Stimulated activated CD8-positive, alpha-beta memory T cell treated with anti-CD3 and anti-CD28 coated beads, Interleukin-7, amount 100 ng/mL, for 48 hours (primary cell): Measurements from ENCODE around the gene SMCR8.
A peak's percentile ranks its signal among the peaks of the same experiment; 100 is the strongest.
"Not testable (repeated sequence)": the region's sequence is repeated elsewhere in the genome, so short reads cannot be mapped to it uniquely, and the experiment has no call there.

Experiments
- DNase-seq, 2 donors: peaks; one replicate each; pipeline ENCODE4 v3.0.0-alpha.2; 2020; ENCODE audit warnings: low read depth in 1 of 2; ENCODE audit errors: extremely low read depth in 1 of 2

The SMCR8 gene

DNA sequence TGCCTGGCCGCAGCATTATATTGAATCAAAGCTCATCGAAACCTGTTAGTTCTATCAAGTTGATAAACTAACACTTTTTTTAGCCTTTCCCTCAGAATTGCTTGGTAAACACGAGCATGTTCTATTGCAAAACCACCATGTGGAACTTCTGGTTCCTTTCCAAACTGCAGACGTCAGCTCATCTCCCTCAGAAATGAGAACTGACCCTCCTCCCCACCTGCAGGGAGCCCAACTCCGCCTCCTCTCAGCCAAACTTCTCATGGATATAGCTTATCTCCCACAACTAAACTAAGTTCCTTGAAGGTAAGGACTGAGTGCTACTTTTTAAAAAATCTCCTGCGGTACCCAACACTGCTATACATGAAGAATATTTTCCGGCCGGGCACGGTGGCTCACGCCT, 41.5 kb downstream of the SMCR8 start:
- no peak for DNase-seq

DNA sequence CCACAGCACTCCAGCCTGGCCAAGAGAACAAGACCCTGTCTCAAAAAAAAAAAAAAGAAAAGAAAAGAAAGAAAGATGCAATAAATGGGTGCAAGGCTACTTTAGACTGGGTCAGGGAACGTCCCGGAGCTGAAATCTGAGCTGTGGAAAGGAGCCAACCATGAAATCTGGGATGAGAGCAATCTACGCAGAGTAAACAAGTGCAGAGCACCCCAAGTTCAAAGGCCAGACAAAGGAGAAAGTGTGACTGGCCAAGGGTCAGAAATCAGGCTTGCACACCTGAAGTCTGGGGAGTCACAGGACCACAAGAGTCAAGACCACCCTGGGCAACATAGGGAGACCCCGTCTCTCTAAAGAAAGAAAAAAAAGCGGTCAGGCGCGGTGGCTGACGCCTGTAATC, 45.4 kb downstream of the SMCR8 start:
- DNase-seq, result no peak

DNA sequence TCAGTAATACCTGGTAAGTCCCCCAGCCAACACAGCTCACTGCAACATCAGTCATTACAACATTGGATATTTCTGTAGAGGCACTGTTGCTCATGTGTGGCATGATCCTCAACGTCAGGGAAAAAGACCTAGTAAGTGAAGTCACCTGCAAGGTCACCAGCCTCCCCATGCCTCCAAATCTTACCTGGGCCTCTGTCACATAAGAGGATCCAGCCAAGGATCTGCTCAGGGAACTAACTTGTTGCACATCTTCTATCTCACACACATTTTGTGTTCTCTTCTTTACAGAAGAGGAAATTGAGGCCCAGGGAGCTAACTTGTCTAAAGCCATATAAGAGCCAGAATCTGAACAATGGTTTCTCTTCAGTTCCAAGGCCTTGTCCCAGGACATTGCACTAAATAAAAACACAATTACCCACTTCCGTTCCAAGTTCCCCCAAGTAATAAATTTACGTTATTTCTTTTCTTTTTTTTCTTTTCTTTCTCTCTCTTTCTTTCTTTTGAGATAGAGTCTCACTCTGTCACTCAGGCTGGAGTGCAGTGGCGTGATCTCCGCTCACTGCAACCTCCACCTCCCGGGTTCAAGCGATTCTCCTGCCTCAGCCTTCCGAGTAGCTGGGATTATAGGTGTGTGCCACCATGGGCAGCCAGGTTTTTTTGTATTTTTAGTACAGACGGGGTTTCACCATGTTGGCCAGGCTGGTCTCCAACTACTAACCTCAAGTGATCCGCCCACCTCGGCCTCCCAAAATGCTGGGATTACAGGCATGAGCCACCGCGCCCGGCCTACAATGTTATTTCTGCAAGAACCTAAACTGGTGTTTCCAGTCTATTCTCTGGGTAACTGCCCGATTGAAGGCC, 47.0 kb downstream of the SMCR8 start:
- DNase-seq, result no peak

DNA sequence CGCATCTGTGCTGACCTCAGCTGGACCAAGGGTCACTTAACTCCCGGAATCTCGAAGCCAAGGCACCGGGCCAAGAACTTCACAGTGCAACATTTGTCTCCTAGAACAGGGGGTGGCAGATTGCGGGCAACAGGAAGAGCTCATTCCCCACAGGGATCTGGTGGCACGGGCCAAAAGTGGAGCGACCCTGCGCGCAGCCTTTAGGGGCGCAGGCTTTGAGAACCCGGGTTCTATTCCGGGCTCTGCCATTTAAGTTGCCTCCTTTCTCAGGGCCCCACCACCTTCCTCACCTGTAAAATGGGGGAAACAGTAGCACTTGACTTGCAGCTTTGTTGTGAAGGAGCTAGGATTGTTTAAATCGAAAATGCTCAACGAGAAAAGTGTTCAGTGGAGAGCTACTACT, 47.6 kb downstream of the SMCR8 start:
- DNase-seq, result no peak

DNA sequence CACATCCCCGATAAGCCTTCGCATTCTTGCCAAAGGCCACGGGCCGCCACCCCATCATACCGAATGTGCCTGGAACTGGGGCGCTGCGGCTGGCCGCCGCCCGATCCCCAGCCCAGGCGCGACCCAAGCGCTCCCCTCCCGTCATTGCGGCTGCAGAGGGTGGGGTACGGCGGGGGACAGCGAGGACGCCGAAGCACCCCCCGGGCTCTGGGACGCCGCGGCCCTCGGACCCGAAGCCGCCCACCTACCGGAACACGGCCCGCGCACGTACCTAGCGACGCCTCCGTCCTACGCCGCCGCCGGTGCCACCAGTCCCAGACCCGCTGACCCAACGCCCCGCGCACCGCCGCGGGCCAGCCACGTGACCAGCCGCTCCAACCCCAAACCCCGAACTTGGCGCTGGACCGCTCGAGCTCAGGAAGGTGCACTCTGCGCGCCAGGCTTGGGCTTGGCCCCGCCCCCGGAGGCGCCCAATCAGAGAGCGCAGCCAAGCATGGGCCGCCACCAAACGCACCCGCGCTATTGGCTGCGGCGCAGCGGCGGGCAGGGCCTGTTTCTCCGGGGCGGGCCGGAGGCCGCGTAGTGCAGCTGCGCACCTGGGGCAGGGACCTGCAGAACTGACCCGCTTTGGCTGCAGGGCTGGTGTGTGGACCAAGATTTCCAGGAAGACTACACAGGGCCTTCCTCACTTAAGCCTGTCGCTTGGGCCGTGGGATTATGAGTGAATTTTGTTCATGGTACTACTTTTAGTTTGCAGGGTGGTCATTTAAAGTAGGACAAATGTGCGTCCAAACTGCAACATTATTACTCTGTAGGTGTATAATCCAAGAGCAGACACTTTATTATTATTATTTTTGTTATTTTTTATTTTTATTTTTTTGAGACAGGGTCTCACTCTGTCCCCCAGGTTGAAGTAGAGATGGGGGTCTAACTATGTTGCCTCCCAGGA, 48.3 kb downstream of the SMCR8 start, which contains the start of gene SHMT1:
SHMT1 (minus strand) TSS at position 450 of the 949 bp plus-strand sequence. CDS start 7,569 bp downstream, outside the sequence.
- DNase-seq, result peak; percentile 88 to 89

DNA sequence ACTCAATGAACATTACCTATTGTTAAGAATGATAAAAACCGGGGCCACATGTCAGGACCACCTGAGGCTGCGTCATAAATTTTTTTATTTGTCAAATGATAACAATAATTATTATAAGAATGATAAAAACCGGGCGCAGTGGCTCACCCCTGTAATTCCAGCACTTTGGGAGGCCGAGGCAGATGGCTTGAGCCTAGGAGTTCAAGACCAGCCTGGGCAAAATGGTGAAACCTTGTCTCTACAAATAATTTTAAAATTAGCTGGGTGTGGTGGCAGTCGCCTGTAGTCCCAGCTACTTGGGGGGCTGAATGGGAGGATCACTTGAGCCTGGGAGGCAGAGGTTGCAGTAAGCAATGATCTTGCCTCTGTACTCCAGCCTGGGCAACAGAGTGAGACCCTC, 49.1 kb downstream of the SMCR8 start:
- DNase-seq, result no peak

DNA sequence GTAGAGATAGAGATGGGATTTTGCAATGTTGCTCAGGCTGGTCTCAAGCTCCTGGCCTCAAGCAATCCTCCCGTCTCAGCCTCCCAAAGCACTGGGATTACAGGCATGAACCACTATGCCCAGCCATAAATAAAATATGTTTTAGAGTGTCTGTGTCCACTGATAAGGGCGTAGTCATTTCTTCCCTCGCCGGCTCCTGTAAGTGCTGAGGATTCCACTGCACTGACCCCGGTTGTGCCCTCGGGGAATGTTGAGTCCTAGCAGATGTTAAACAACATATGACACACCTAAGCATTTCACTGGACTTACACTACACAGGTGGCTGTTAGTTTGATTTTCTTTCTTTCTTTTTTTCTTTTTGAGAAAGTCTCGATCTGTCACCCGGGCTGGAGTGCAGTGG, 53.9 kb downstream of the SMCR8 start:
- DNase-seq, result no peak

DNA sequence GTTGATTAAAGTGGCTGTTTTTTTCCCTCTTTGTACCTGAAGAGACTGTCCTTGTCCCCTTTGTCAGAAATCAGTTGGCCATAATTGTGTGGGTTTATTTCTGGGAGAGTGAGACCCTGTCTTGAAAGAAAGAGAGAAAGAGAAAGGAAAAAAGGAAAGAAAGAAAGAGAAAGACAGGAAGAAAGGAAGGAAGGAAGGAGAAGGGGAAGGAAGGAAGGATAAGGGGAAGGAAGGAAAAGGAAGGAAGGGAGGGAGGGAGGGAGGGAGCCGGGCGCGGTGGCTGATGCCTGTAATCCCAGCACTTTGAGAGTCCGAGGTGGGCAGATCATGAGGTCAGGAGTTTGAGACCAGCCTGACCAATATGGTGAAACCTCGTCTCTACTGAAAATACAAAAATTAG, 55.7 kb downstream of the SMCR8 start:
- no peak for DNase-seq

DNA sequence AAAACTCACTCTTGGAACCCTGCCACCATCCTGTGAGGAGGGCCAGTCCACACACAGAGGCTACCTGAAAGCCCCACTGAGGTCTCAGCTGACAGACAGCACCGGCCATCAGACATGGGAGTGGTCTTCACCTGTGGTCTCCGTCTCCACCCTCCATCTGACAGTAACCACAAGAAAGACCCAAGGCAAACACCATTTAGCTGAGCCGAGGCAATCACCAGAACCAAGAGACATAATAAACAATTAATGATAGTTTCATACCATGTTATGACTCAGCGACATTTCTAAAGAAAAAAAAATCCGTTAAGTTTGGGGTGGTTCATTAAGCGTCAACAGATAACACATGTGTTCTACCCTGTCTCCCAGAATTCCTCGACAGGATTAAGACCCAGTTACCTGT, 56.4 kb downstream of the SMCR8 start:
- DNase-seq, result no peak

DNA sequence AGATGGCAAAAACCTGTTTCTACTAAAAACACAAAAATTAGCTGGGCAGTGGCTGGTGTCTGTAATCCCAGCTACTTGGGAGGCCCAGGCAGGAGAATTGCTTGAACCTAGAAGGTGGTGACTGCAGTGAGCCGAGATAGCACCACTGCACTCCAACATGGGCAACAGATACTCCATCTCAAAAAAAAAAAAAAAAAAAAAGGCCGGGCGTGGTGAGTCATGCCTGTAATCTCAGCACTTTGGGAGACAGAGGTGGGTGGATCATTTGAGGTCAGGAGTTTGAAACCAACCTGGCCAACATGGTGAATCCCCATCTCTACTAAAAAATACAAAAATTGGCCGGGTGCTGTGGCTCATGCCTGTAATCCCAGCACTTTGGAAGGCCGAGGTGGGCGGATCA, 58.1 kb downstream of the SMCR8 start:
- DNase-seq, result not testable (repeated sequence)

DNA sequence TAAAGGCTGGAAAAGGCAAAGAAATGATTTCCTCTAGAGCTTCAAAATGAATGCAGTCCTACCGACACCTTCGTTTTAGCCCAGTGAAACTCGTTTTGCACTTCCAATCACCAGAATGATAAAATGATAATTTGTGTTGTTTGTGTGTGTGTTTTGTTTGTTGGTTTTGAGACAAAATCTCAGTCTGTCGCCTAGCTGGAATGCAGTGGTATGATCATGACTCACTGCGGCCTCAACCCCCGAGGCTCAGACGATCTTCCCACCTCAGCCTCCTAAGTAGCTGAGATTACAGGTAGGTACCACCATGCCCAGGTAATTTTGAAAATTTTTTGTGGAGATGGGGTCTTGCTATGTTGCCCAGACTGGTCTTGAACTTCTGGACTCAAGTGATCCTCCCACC, 59.1 kb downstream of the SMCR8 start:
- no peak for DNase-seq
